AG09319 (cell line): ENCODE data around the gene P2RX6.
"Not testable (repeated sequence)": the region's sequence is repeated elsewhere in the genome, so short reads cannot be mapped to it uniquely, and the experiment has no call there.

Experiments used
- DNase-seq: peaks from one replicate; pipeline ENCODE4 v3.0.0-alpha.2; 2010; ENCODE audit warnings: low read depth; ENCODE audit errors: extremely low read depth
- TF ChIP-seq, protein P1 (sequence below): IDR thresholded peaks from 2 replicates; pipeline ENCODE4 v1.5.1; 2011; ENCODE audit warnings: low read depth, mild to moderate bottlenecking, inconsistent platforms, low read length, moderate library complexity

The P2RX6 gene

DNA sequence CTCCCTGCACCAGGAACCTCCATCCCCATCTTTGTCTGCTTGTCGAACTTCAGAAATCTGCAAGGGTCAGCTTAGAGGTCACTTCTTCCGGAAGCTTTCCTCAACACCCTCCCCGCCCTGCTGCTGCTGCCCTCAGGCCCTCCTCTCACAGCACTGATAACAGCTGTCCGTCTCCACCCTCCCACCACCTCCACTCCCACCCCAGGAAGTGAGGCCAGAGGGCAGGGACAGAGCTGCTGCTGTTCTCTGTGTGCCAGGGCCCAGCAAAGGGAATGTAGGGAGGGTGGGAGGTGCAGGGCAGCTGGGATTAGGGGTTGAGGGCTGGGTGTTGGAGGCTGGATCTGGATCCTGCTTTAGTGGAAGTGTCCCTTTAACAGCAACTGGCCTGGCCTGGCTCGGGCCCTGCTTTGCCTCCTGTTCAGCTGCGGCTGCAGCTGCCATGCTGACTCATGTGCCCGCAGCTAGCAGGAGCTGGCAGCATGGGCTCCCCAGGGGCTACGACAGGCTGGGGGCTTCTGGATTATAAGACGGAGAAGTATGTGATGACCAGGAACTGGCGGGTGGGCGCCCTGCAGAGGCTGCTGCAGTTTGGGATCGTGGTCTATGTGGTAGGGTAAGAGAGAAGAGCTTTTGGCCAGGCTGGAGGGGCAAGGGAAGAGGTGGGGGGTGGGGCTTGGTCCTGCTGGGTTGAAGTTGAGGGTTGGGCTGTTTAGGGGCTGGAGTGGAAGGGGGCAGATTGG is at the start of gene P2RX6:
P2RX6 (plus strand) TSS at position 440 of the 740 bp plus-strand sequence; CDS start at position 450, 10 bp downstream.
- no peak for DNase-seq
- TF ChIP-seq, protein P1, sequence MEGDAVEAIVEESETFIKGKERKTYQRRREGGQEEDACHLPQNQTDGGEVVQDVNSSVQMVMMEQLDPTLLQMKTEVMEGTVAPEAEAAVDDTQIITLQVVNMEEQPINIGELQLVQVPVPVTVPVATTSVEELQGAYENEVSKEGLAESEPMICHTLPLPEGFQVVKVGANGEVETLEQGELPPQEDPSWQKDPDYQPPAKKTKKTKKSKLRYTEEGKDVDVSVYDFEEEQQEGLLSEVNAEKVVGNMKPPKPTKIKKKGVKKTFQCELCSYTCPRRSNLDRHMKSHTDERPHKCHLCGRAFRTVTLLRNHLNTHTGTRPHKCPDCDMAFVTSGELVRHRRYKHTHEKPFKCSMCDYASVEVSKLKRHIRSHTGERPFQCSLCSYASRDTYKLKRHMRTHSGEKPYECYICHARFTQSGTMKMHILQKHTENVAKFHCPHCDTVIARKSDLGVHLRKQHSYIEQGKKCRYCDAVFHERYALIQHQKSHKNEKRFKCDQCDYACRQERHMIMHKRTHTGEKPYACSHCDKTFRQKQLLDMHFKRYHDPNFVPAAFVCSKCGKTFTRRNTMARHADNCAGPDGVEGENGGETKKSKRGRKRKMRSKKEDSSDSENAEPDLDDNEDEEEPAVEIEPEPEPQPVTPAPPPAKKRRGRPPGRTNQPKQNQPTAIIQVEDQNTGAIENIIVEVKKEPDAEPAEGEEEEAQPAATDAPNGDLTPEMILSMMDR: no peak

DNA sequence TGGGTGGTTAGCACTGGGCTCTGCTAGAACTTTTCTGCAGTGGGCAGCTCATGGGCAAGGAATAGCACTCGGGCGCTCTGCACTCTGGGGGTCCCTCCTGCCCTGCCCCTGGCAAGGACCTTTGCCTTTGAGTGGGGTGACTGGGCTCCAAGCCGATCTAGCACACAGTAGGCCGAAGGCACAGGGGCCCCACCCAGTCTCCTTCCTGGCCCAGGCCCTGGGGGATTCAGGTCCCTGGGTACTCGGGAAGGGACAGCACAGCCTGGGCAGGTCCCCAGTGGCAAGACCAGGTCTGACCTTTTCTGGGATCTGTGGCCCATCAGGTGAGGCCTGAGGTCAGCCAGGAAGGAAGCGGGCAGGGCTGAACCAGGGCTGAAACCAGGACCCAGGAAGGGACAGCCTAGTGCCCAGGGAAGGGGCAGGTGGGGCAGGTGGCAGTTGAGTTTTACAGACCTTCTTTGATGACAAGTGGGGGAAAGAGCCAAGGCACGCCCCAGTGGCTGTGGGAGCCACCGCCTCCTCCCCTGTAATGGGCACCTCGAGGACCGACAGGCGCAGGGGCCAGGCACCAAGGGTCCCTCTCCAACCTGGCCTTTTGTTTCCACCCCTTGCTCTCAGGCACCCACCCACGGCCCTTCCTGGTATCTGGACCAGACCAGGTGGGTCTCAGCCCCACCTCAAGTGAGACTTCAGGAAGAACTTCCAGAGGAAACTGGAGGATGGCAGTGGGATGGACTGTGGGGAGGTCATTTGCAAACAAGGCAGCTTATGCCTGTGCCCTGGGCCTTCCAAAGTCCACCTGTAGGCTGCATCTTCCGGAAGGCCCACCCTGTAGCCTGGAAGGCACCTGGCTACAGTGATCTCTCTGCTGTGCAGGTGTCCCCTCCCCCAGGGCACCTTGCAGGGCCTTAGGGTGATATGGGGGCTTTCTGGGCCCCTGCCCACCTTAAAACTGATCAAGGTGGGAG is 48.8 kb upstream of the P2RX6 start:
- TF ChIP-seq, protein P1: no peak

DNA sequence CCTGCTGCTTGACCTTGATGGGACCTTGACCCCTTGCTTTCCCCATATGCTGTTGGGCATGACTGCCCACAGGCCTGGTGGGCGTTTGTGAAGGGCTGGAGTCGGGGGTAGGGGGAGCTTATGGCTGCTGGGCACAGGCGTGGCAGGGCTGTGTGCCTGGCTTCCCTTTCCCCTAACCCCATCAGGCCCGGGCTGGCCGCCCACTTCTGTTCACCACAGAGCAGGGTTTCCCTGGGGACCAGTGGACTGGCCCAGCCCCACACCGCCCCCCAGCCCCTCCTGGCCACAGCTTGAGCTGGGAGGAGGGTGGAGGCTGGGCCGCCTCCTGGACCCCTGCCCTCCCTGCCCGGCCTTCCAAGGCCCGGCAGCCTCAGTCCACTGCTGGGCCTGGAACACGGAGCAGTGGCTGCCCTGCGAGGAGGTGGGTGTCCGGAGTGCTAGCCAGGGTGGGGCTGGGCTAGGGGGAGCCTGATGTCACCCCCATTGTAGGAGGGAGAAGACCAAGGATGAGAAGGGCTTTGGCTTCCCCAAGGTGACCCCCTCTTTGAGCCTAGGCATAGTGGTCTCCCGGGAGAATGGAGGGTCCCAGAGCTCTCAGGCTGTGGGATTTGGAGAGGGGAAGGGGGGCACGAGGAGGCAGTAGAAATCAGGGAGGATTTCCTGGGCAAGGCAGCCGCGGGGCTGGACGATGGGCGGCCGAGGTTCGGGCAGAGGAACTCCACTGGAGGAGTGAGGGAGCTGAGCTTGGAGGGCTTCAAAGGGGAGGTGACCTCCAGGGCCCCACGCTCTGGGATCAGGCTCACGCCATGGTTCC is 47.9 kb upstream of the P2RX6 start, which contains the start of gene AIFM3:
AIFM3 (plus strand) TSS at position 373 of the 814 bp plus-strand sequence. CDS start 690 bp downstream, outside the sequence.
- DNase-seq: no peak
- TF ChIP-seq, protein P1: no peak

More for the DNA sequence above, 48.8 kb upstream of the P2RX6 start:
- DNase-seq: no peak

DNA sequence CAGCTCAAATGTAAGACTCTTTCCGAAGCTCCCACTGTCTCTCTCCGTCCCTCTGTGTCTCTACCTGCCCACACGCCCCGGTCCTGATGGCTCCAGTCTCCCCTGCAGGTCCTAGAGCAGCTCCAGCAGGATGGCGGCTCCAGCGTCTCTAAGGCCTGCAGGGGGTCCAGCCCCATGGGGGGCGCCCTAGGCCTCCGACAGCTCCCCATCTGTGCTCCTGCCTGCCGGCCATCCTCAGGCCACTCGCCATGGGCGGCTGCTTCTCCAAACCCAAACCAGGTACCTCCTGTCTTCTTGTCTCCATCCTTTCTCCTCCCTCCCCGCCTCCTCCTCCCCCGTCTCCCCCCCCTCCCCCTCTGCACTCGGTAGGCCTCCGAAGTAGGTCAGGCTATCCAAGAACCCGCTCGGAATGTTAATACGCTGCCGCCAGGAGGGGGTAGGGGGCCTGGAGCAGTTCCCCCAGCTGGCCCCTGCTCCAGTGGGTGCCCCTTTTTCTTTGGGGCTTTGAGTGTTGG is 47.2 kb upstream of the P2RX6 start:
- TF ChIP-seq, protein P1: no peak
- no peak for DNase-seq

DNA sequence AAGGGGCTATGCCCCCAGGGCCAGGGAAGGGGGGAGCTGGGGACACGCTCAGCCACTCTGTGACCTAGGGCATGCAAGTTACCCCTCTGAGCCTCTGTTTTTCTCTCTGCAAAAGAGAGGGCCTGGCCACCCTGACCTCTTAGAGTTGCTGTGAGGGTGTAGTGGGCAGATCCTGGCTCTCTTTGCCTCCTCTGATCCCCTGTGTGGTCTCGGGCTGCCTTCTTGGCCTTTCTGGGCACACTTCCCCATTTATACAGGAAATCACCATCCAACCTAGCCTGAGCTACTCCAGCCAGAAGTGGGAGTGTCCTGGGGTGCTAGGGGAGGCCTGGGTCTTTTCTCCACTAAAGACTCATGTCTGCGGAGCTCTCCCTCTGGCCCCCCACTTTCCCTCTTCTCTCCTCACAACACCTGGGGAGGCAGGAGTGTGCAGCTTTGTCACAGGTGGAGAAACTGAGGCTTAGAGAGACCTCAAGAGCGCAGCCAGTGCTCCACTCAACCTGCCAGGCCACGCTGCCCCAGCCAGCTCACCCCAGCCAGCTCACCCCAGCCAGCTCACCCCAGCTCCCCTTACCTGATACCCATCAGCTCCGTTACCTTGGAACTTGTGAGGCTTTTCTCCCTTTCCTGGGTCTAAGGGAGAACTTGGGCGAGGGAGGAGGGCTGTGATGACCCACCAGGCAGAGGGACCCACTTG is 46.5 kb upstream of the P2RX6 start:
- TF ChIP-seq, protein P1: no peak
- DNase-seq: no peak

DNA sequence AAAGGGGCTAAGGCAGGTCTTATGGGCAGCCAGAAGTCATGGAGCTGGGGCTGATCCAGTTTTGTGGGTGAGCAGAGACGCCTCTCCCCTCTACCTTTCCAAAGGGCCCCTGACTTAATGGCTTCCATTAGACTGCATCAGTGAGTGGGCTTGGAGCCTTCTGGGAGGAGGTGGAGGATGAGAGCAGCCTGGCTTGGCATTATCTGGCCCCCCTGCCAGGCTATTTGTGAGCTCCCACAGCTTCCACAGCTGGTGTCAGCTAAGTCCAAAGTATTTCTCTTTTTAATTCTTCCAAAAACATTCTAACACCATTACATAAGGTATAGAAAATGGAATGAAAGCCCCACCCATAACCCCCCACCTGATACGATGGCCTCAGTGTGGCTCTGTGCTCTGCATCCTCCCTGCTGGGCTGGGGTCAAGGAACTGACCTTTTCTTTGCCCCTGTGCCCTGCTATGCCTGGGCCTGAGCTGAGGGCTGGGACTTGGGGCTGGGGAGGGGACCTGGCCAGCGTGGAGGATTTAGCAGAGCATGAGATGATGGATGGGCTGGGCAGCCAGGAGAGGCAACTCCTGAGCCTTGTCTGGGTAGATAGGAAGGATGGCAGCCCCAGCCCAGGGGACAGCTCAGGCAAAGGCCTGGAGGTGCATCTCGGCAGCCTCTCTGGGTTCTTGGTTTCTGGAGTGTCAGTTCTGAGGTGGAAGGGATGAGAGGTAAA is 43.9 kb upstream of the P2RX6 start:
- TF ChIP-seq, protein P1: no peak
- no peak for DNase-seq

DNA sequence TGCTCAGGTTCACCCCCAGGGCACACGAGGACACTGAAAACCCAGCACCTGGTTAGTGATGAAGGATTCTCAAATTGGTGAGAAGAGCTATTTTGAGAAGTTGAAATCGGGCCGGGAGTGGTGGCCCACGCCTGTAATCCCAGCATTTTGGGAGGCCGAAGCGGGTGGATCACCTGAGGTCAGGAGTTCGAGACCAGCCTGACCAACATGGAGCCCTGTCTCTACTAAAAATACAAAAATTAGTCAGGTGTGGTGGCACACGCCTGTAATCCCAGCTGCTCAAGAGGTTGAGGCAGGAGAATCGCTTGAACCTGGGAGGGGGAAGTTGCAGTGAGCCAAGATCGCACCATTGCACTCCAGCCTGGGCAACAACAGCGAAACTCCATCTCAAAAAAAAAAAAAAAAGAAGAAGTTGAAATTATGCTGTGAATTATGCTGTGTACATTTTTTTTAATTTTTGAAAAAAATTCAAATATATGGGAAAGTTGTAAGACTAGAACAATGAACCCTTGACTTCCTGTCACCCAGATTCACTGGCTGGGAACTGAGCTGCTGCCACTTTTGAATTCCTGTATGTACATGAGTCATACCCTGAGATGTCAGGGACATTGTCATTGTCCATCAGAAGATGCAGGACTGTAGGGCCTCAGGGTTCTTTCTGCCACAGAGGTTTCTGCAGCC is 42.8 kb upstream of the P2RX6 start:
- DNase-seq: not testable (repeated sequence)
